Stimulated activated CD4-positive, alpha-beta T cell treated with anti-CD3 and anti-CD28 coated beads, Interleukin-4, amount 100 ng/mL, for 4 hours (primary cell): ENCODE data around the gene MYO1D.
"Not testable (repeated sequence)": the region's sequence is repeated elsewhere in the genome, so short reads cannot be mapped to it uniquely, and the experiment has no call there.

Source experiments
- DNase-seq, 2 experiments: peaks; one replicate each; pipeline ENCODE4 v3.0.0-alpha.2; 2020

Gene MYO1D

GRCh38 chr17:32771396-32771795 lies 105.5 kb downstream of the MYO1D start:
- DNase-seq = no peak

- DNase-seq = no peak
These were observed 107.1 kb downstream of the MYO1D start for GRCh38 chr17:32769846-32770245.

GRCh38 chr17:32763855-32764439 lies 113.0 kb downstream of the MYO1D start:
- no peak for DNase-seq

GRCh38 chr17:32759476-32759875 lies 117.4 kb downstream of the MYO1D start:
- DNase-seq = no peak

GRCh38 chr17:32757963-32758362 lies 119.0 kb downstream of the MYO1D start:
- no peak for DNase-seq

GRCh38 chr17:32756696-32757095 lies 120.2 kb downstream of the MYO1D start:
- DNase-seq = no peak

GRCh38 chr17:32755045-32755805 lies 121.7 kb downstream of the MYO1D start:
- no peak for DNase-seq

GRCh38 chr17:32752934-32753333 lies 124.0 kb downstream of the MYO1D start:
- no peak for DNase-seq

GRCh38 chr17:32747856-32748255 lies 129.1 kb downstream of the MYO1D start:
- DNase-seq = no peak

GRCh38 chr17:32746698-32747097 lies 130.2 kb downstream of the MYO1D start:
- no peak for DNase-seq

- DNase-seq = no peak
These were observed 130.6 kb downstream of the MYO1D start for GRCh38 chr17:32746280-32746679.

- DNase-seq = no peak
These were observed 134.0 kb downstream of the MYO1D start for GRCh38 chr17:32742681-32743538.

GRCh38 chr17:32741381-32741780 lies 135.5 kb downstream of the MYO1D start:
- DNase-seq = no peak

- DNase-seq = no peak
These were observed 137.2 kb downstream of the MYO1D start for GRCh38 chr17:32739722-32740121.

GRCh38 chr17:32739151-32739550 lies 137.8 kb downstream of the MYO1D start:
- DNase-seq = not testable (repeated sequence)

GRCh38 chr17:32733401-32733800 lies 143.5 kb downstream of the MYO1D start:
- no peak for DNase-seq

- no peak for DNase-seq
These were observed 144.0 kb downstream of the MYO1D start for GRCh38 chr17:32732900-32733299.

- DNase-seq = no peak
These were observed 144.7 kb downstream of the MYO1D start for GRCh38 chr17:32732296-32732642.

GRCh38 chr17:32731556-32732295 lies 145.2 kb downstream of the MYO1D start:
- DNase-seq = no peak

GRCh38 chr17:32727681-32728080 lies 149.2 kb downstream of the MYO1D start:
- DNase-seq = no peak

GRCh38 chr17:32725697-32726096 lies 151.2 kb downstream of the MYO1D start:
- DNase-seq = no peak

GRCh38 chr17:32723310-32723955 lies 153.5 kb downstream of the MYO1D start:
- DNase-seq = no peak

- no peak for DNase-seq
These were observed 154.2 kb downstream of the MYO1D start for GRCh38 chr17:32722733-32723132.
